ENCODE data around the gene DLGAP3.

Gene DLGAP3

DNA sequence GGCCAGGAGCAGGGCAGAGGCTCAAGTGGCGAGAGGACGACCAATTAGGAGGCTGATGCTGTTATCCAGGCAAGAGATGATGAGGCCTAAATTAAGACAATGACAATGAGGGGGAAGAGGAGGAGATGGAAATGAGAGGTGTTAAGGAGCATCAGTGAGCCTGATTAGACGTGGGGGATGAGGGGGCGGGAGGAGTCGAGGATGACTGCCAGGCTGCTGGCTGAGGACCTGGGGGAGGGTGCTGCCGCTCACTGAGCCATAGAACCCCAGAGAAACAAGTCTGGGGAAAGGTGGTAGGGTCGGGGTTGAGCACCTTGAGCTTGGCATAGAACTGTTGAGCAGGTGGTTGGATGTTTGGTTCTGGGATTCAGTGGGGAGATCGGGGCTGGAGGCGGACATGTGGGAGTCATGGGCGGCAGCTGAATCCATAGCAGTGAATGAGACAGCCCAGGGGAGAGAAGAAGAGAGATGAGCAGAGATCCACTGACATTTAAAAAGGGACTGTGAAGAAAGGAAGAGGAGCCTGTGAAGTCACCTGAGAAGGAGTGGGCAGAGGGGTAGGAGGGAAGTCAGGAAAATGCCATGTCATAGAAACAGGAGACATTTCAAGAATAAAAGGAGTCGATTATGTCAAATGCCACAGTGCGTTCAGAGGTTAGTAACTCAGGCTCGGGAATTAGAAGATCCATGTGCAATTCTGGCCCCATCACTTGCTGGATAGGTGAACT, 28.5 kb downstream of the DLGAP3 start:
- DNase-seq, result no peak

DNA sequence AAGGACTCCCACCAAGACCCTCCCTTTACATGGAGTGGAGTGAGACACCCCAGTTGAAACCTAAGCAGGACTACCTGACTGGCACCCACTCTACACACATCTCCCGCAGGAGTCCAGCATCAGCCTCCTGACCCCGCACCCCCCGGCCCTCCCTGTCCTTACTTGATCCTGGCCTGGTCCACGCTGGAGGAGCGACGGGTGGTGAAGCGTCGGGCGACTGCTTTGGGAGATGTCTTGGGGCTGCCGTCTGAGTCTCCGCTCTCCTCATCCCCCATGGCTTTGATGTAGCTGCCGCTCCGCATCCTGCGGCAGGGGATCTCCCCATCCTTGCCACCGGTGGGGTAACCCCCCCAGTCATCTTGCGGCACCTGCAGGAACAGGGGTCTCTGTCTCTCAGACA, 29.5 kb downstream of the DLGAP3 start:
- DNase-seq, result no peak

DNA sequence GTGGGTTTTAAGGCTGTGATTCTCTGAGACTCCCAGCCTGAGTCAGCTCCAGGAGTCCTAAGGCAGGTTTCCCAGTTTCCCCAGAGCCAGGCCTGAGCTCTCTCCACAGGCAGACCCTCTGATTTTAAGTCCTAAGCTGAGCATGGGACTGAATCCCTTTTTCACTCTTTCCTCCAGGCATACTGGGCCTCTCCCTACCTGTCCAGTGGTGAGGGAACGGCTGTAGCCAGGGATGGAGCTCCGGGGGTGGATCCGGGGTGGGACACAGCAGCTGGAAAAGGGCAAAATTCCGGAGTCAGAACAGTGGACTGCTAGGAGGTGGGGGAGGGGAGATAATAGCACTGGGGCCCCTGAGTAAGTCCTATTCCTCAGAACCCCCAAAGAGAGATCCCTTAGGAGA, 30.0 kb downstream of the DLGAP3 start:
- DNase-seq, result no peak

DNA sequence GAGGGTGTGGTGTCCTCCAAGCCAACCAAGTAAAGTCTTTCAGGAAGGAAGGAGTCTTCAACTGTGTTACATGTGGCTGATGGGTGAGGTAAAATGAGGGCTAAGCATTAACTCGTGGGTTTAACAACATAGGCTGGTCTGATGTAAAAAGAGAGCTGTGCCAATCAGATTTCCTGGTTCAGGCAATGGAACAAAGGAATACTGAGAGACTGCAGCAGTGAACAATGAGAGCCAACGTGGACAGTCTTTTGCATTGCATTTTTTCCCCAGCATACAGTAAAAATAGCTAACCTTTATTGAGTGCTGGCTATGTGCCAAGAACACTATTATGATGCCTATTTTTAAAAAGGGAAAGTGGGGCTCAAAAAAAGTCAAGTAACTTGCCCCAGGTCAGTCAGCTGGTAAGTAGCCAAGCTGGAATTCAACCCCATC, 31.1 kb downstream of the DLGAP3 start:
- DNase-seq, result no peak

GRCh38 chr1:34896612-34897011, 32.8 kb downstream of the DLGAP3 start:
- DNase-seq, result no peak

GRCh38 chr1:34889705-34890104, 39.7 kb downstream of the DLGAP3 start:
- DNase-seq, result no peak

DNA sequence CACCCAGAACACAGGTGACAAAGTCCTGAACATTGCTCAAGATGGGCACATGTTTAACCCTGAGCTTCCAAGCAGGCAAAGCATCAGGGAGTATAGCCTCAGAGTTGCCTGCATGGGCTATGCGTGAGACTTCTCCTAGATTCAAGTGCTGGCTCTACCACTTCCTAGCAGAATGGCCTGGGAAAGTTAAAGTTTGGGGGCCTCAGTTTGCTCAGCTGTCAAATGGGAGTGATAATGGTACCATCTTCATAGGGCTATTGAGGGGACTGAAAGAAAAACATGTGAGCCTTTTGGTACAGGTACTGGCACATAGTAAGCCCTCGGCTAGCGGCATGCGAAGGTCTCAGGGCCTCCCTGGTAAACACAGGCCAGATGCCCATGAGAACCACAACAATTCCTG, 41.9 kb downstream of the DLGAP3 start:
- DNase-seq, result no peak

DNA sequence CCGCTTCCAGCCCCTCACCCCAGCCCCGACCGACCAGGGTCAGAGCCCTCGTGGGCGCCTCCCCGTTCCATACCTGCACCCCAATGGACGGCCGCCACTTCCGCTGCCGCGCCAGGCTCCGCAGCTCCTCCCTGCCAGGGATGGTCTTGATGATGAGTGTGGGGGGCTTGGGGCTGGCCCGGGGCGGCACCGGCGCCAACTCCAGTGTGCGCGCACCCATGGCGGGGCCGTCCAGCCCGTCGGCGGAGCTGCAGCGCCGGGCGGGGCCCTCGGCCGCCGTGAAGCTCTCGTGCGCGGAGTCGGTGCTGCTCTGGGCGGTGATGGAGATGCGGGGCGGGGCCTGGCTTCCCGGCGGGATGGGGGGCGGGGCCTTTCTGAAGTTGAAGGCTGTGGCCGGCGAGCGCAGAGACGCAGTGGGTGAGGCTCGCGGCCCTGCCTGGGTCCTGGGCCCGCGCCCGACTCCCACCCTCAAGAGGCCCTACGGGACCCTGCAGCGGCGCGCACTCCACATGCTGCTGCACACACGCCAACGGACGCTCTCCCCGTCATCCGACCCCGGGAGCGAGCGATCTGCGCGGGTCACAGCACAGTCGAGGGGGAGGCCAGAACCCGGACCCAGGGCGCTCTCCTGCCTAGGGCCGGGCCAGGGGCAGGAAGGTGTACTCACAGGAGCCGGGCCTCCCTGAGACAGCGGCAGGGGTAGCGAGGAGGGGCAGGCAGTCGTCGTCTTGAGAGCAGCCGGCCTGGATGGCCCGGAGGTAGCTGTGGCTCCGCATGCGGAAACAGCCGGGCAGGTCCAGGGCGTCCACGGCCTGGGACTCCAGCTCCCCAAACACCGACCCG, 43.8 kb downstream of the DLGAP3 start:
- DNase-seq, result no peak

DNA sequence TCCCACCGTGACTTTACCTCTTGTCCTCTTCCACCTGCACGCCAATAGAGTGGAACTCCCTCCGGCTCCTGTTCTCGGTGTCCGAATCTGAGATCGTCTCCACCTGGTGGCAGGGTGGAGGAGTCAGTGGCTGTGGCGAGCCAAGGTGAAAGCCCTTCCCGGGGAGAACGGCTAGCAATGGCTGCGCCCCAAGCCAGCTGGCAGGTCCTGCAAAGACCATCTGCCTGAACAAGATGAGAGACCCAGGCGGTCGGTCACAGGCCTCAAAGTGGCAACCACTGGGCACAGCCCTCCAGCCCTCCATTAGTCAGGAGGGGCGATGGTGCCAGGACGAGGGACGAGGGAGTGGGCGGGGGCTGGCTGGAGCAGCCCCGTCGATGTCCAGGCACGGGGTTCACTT, 44.5 kb downstream of the DLGAP3 start:
- no peak for DNase-seq

DNA sequence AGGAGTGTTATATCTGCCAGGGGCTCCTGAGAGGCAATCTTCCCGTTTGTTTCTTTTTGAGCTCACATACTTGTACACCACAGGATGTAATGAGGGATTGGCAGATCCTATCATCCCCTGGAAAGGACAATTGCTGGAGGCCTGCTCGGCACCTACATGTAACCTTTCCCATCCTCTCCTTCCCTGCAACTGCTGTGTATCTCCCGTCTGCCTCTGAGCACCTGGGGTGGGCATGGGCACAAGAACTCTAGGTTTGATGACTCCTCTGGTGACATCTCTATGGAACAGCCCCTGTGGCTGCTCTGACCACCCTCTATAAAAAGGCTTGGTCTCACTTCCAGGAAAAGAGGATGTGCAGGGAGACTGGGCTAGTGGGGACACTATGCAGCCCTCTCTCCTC, 44.9 kb downstream of the DLGAP3 start:
- DNase-seq, result no peak

DNA sequence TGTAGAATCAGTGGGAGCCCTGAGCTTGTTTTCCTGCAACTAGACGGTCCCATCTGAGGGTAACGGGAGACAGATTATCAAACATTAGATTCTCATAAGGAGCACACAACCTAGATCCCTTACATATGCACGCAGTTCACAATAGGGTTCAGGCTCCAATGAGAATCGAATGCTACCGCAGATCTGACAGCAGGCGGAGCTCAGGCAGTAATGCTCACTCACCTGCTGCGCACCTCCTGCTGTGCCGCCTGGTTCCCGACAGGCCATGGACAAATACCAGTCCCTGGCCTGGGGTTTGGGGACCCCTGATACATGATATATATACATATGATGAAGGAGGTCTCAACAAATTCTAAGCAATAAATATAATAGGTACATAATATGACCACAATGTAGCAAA, 50.2 kb downstream of the DLGAP3 start:
- DNase-seq, result no peak

DNA sequence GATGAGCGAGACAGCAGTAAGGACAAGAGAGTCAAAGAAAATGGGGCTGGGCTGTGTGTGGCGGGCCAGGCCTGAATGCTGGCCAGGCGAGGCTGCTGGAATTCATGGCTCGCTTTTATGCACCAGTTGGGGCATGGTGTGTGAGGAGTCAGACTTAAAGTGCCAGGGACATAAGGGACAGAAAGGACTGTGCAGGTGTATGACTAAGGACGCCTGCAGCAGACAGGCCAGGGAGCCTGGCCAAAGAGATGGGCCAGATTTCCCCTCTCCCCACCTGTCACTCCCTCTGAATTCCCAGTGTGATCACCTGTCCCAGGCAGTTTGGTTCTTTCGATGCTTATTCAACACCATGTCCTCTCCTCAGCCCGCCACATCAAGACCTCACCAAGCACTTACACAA, 53.0 kb downstream of the DLGAP3 start:
- no peak for DNase-seq

GRCh38 chr1:34874296-34874952, 55.0 kb downstream of the DLGAP3 start:
- DNase-seq, result no peak

DNA sequence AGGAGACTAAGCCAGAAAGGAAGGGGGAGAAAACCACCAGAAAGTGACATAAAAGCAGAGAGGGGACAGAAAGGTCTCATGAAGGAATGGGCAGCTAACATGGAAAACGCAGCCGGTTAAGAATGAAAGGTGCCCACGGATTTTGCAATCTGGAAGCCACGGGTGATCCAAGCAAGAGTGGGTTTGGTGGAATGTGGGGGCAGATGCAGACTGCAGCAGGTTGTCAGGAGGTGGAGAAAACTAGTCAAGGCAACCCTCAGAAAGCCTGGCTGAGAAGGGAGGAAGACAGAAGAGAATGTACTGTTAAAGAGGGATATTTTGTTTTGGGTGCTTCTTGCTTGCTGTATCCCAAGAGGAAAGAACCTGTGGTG, 57.3 kb downstream of the DLGAP3 start:
- no peak for DNase-seq

DNA sequence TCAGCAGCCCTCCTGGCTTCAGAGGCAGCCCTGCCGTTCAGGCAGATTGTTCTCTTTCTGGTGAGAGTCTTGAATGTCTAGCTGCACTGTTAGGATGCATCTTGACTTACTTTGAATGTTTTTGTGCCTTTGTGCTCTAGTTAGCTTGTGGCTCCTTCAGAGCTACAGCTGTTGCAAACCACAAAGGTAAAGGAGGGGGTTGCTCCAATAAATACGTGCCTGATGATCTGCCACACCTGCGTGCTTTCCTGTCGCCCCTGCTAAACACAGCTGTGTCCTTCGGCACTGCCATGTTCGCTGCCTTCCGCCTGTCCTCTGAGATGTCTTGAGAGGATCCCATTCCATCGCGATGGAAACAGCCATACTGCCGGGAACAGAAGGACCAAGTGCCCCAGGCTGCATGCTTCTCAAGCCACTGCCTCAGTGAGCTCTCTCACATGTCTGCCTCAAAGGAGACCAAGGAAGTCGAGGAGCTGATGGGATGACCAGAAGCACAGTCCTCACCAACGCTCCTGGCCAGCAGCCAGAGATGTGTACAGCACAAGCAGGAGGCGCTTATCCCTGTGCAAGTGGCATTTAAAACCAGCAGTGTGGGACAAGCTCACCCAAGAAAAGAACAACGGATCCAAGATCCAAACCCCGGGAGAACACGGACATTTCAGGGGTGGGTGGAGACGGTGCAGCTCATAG, 57.9 kb downstream of the DLGAP3 start:
- DNase-seq, result no peak

- DNase-seq, result no peak
These were observed 59.1 kb downstream of the DLGAP3 start for GRCh38 chr1:34870395-34870794.

GRCh38 chr1:34869760-34870159, 59.7 kb downstream of the DLGAP3 start:
- no peak for DNase-seq

- DNase-seq, result no peak
These were observed 61.0 kb downstream of the DLGAP3 start for GRCh38 chr1:34868230-34869049.

DNA sequence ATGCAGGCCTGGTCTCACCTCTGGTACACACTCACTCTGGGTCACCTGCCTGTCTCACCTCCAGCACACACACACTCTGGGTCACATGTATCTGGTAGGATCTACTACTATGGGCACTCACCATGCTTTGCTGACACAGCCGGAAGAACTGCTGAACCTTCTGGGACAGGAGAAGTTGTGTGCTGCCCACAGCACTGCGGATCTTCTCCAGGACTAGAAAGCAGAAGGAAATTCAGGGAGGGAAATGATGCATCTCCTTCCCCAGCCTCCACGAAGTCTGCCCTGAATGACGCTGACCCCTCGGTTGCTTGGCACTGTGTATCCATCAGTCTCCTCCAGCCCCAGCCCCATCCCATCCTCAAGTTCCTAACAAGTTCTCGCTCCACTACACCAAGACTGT, 62.0 kb downstream of the DLGAP3 start:
- no peak for DNase-seq

DNA sequence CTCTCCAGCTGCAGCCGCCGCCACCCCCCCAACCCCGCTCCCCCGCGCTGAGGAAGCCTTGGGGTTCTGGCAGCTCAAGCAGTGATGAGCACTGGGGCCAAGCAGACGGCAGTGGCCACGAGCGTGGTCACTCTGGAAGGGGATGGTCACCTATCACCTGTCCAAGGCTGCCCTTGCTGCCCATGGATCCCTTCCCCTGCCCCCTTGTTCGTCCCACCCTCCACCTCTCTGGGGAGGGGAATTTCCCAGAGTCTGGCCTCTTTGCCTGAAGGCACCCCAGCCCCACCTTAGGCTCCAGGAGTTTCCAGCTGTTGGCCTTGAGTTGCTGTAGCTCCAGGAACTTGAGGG, 62.7 kb downstream of the DLGAP3 start:
- DNase-seq, result no peak

DNA sequence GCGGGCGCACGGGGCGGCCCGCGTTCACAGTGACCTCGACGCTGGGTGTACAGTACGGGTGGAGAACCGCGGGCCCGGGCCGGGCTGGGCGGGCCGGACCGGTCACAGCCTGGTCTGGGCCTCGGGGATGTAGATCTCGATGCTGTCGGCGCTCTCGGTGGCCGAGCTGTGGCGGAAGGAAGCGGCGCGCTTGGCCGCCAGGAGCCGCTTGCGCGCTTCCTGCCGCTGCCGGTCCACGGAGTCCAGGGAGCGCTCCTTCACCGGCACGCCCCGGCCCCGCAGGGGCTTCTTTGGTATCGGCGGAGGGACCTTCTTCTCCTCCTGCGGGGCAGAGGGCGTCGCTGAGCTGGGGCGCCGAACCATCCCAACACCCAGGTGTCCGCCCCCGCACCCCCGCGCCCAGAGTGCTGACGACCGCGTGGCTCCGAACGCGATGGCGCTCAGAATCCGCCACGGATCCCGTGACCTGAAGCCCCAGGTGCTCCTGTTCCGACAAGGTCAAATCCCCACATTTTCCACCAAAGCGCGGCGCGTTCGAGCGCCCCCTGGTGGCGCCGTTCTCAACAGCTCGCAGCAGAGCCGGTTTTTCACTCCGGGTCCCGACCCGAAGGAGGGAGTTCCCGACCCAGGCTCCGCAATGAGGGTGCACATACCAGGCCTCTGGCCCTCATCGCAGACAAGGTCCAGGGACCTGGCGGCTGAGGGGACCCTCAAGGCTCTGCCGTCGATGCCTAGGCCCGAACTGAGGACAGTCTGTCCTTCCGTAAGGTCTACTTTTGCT, 63.3 kb downstream of the DLGAP3 start:
- peak; percentile 20 for DNase-seq

GRCh38 chr1:34865573-34865972, 63.9 kb downstream of the DLGAP3 start:
- DNase-seq, result no peak
